ENCODE results near the gene CHCHD3.
A peak's percentile ranks its signal among the peaks of the same experiment; 100 is the strongest.

Gene CHCHD3

GRCh38 chr7:132793474-132793873, 288.4 kb downstream of the CHCHD3 start:
- no peak for DNase-seq
- Mint-ChIP-seq H3K4me1 (ENCODE audit: low read depth) (peaks cover 4% of the 10 kb centered on the region), H3K27me3 (no peaks in the 10 kb centered on the region), H3K36me3 (ENCODE audit: low read depth) (peaks cover 78% of the 10 kb centered on the region), H3K4me3 (no peak overlapping the region), H3K27ac (no peak overlapping the region), H3K9me3 (no peaks in the 10 kb centered on the region)

- H3K27ac Mint-ChIP-seq: no peak overlapping the region
- H3K27me3 Mint-ChIP-seq: no peaks in the 10 kb centered on the region
- peaks cover 81% of the 10 kb centered on the region for H3K36me3 Mint-ChIP-seq (ENCODE audit: low read depth)
- DNase-seq: no peak
- no peak overlapping the region for H3K4me3 Mint-ChIP-seq
- H3K4me1 Mint-ChIP-seq (ENCODE audit: low read depth): peaks cover 4% of the 10 kb centered on the region
- no peaks in the 10 kb centered on the region for H3K9me3 Mint-ChIP-seq
These were observed 290.9 kb downstream of the CHCHD3 start for GRCh38 chr7:132791036-132791435.

GRCh38 chr7:132790104-132790503, 291.8 kb downstream of the CHCHD3 start:
- H3K4me3 Mint-ChIP-seq: no peak overlapping the region
- no peak overlapping the region for H3K27ac Mint-ChIP-seq
- H3K27me3 Mint-ChIP-seq: no peaks in the 10 kb centered on the region
- DNase-seq: no peak
- H3K36me3 Mint-ChIP-seq (ENCODE audit: low read depth): peaks cover 81% of the 10 kb centered on the region
- H3K4me1 Mint-ChIP-seq (ENCODE audit: low read depth): peaks cover 4% of the 10 kb centered on the region
- no peaks in the 10 kb centered on the region for H3K9me3 Mint-ChIP-seq

- no peak overlapping the region for H3K27ac Mint-ChIP-seq
- DNase-seq: no peak
- H3K27me3 Mint-ChIP-seq: no peaks in the 10 kb centered on the region
- no peaks in the 10 kb centered on the region for H3K9me3 Mint-ChIP-seq
- peaks cover 82% of the 10 kb centered on the region for H3K36me3 Mint-ChIP-seq (ENCODE audit: low read depth)
- H3K4me1 Mint-ChIP-seq (ENCODE audit: low read depth): peaks cover 4% of the 10 kb centered on the region
- no peak overlapping the region for H3K4me3 Mint-ChIP-seq
These were observed 292.6 kb downstream of the CHCHD3 start for GRCh38 chr7:132789281-132789680.

- Mint-ChIP-seq H3K9me3 (no peaks in the 10 kb centered on the region), H3K4me1 (ENCODE audit: low read depth) (peaks cover 4% of the 10 kb centered on the region), H3K27me3 (no peaks in the 10 kb centered on the region), H3K27ac (no peak overlapping the region), H3K36me3 (ENCODE audit: low read depth) (peaks cover 68% of the 10 kb centered on the region), H3K4me3 (no peak overlapping the region)
- no peak for DNase-seq
These were observed 296.0 kb downstream of the CHCHD3 start for GRCh38 chr7:132785870-132786269.

- Mint-ChIP-seq H3K36me3 (ENCODE audit: low read depth) (peaks cover 57% of the 10 kb centered on the region), H3K27ac (no peak overlapping the region), H3K4me1 (ENCODE audit: low read depth) (peaks cover 4% of the 10 kb centered on the region), H3K9me3 (no peaks in the 10 kb centered on the region), H3K4me3 (no peak overlapping the region), H3K27me3 (no peaks in the 10 kb centered on the region)
- DNase-seq: no peak
These were observed 297.5 kb downstream of the CHCHD3 start for GRCh38 chr7:132784406-132784805.

GRCh38 chr7:132783824-132784223, 298.1 kb downstream of the CHCHD3 start:
- Mint-ChIP-seq H3K4me3 (no peak overlapping the region), H3K27ac (no peak overlapping the region), H3K27me3 (no peaks in the 10 kb centered on the region), H3K36me3 (ENCODE audit: low read depth) (peaks cover 52% of the 10 kb centered on the region), H3K9me3 (no peaks in the 10 kb centered on the region), H3K4me1 (ENCODE audit: low read depth) (peaks cover 6% of the 10 kb centered on the region)
- no peak for DNase-seq

GRCh38 chr7:132782777-132783640, 298.9 kb downstream of the CHCHD3 start:
- no peak for DNase-seq
- peaks cover 12% of the 10 kb centered on the region for H3K4me1 Mint-ChIP-seq (ENCODE audit: low read depth)
- H3K27me3 Mint-ChIP-seq: no peaks in the 10 kb centered on the region
- H3K9me3 Mint-ChIP-seq: no peaks in the 10 kb centered on the region
- no peak overlapping the region for H3K4me3 Mint-ChIP-seq
- H3K36me3 Mint-ChIP-seq (ENCODE audit: low read depth): peaks cover 44% of the 10 kb centered on the region
- H3K27ac Mint-ChIP-seq: no peak overlapping the region

- Mint-ChIP-seq H3K4me3 (no peak overlapping the region), H3K27ac (no peak overlapping the region), H3K36me3 (ENCODE audit: low read depth) (peaks cover 29% of the 10 kb centered on the region), H3K9me3 (peaks cover 2% of the 10 kb centered on the region), H3K27me3 (peaks cover 4% of the 10 kb centered on the region), H3K4me1 (ENCODE audit: low read depth) (peaks cover 22% of the 10 kb centered on the region)
- DNase-seq: no peak
These were observed 301.1 kb downstream of the CHCHD3 start for GRCh38 chr7:132780822-132781221.

- Mint-ChIP-seq H3K36me3 (ENCODE audit: low read depth) (peaks cover 13% of the 10 kb centered on the region), H3K4me3 (no peak overlapping the region), H3K4me1 (ENCODE audit: low read depth) (peaks cover 22% of the 10 kb centered on the region), H3K27me3 (peaks cover 4% of the 10 kb centered on the region), H3K9me3 (peaks cover 2% of the 10 kb centered on the region), H3K27ac (no peak overlapping the region)
- DNase-seq: no peak
These were observed 302.7 kb downstream of the CHCHD3 start for GRCh38 chr7:132779164-132779563.

GRCh38 chr7:132778761-132779160, 303.1 kb downstream of the CHCHD3 start:
- H3K4me3 Mint-ChIP-seq: no peak overlapping the region
- H3K36me3 Mint-ChIP-seq (ENCODE audit: low read depth): peaks cover 9% of the 10 kb centered on the region
- H3K4me1 Mint-ChIP-seq (ENCODE audit: low read depth): peaks cover 25% of the 10 kb centered on the region
- no peak for DNase-seq
- peaks cover 2% of the 10 kb centered on the region for H3K9me3 Mint-ChIP-seq
- H3K27ac Mint-ChIP-seq: no peak overlapping the region
- H3K27me3 Mint-ChIP-seq: peaks cover 4% of the 10 kb centered on the region

- H3K27me3 Mint-ChIP-seq: peaks cover 4% of the 10 kb centered on the region
- H3K4me3 Mint-ChIP-seq: no peak overlapping the region
- DNase-seq: no peak
- peaks cover 2% of the 10 kb centered on the region for H3K9me3 Mint-ChIP-seq
- peaks cover 1% of the 10 kb centered on the region for H3K36me3 Mint-ChIP-seq (ENCODE audit: low read depth)
- no peak overlapping the region for H3K27ac Mint-ChIP-seq
- peaks cover 31% of the 10 kb centered on the region for H3K4me1 Mint-ChIP-seq (ENCODE audit: low read depth)
These were observed 303.9 kb downstream of the CHCHD3 start for GRCh38 chr7:132777956-132778355.

GRCh38 chr7:132777414-132777813, 304.5 kb downstream of the CHCHD3 start:
- H3K4me1 Mint-ChIP-seq (ENCODE audit: low read depth): peaks cover 31% of the 10 kb centered on the region
- H3K27me3 Mint-ChIP-seq: peaks cover 4% of the 10 kb centered on the region
- no peak for DNase-seq
- no peak overlapping the region for H3K4me3 Mint-ChIP-seq
- H3K36me3 Mint-ChIP-seq (ENCODE audit: low read depth): no peaks in the 10 kb centered on the region
- H3K9me3 Mint-ChIP-seq: peaks cover 2% of the 10 kb centered on the region
- peak overlapping the region; percentile 28 for H3K27ac Mint-ChIP-seq

GRCh38 chr7:132776048-132776620, 305.8 kb downstream of the CHCHD3 start:
- H3K9me3 Mint-ChIP-seq: peaks cover 2% of the 10 kb centered on the region
- H3K27ac Mint-ChIP-seq: peak overlapping the region; percentile 6
- H3K4me1 Mint-ChIP-seq (ENCODE audit: low read depth): peaks cover 39% of the 10 kb centered on the region
- peaks cover 4% of the 10 kb centered on the region for H3K27me3 Mint-ChIP-seq
- no peak overlapping the region for H3K4me3 Mint-ChIP-seq
- no peak for DNase-seq
- no peaks in the 10 kb centered on the region for H3K36me3 Mint-ChIP-seq (ENCODE audit: low read depth)

GRCh38 chr7:132773527-132773956, 308.3 kb downstream of the CHCHD3 start:
- Mint-ChIP-seq H3K36me3 (ENCODE audit: low read depth) (peaks cover 2% of the 10 kb centered on the region), H3K9me3 (peaks cover 18% of the 10 kb centered on the region), H3K27me3 (peaks cover 4% of the 10 kb centered on the region), H3K4me1 (ENCODE audit: low read depth) (peaks cover 42% of the 10 kb centered on the region), H3K27ac (peak overlapping the region; percentile 55), H3K4me3 (no peak overlapping the region)
- DNase-seq: no peak

All from activated T-cell treated with anti-CD3 and anti-CD28 coated beads, Interleukin-2, amount 50 U/mL, for 24 hours (primary cell).